OCI-LY7 (cell line): ENCODE measurements around the gene C1orf35. TPM values are rescaled to one million over a fixed set of nuclear protein-coding genes. Genes with fewer than 3 reads are reported as not detected.

Experiments used
- BruUV-seq: library from RNA; stranded (reverse); fragments of 400-500 nt; replicated peaks from 2 replicates; lab custom pipeline; 2021; lab: Mats Ljungman, UMichigan
- CTCF ChIA-PET: fragments of 300-600 bp; sonication (Branson Sonifier 250); formaldehyde crosslinking; loops from one replicate; lab custom pipeline; 2022; ENCODE audit warnings: antibody characterized with exemption; ENCODE audit not compliant: unreplicated experiment; lab: Charles Lee
- POLR2A ChIA-PET: fragments of 300-600 bp; sonication (Branson Sonifier 250); formaldehyde crosslinking; loops from one replicate; lab custom pipeline; 2022; ENCODE audit warnings: antibody characterized with exemption; lab: Charles Lee
- DNase-seq: peaks from one replicate; pipeline ENCODE4 v3.0.0-alpha.2; 2015; ENCODE audit warnings: low spot score
- H2AFZ ChIP-seq: fragments of 200-600 bp; sonication (generic), shearing (Covaris generic); 2 replicates; pipeline ENCODE4 v1.6.1; 2014; ENCODE audit warnings: mild to moderate bottlenecking, antibody characterized with exemption, low read length, moderate library complexity
- H3K27ac ChIP-seq: fragments of 200-600 bp; sonication (generic); 2 replicates; pipeline ENCODE4 v1.5.1; 2014; ENCODE audit warnings: mixed run types, low read depth, mild to moderate bottlenecking, moderate library complexity, low read length, inconsistent platforms; ENCODE audit not compliant: poor library complexity, severe bottlenecking
- H3K36me3 ChIP-seq: fragments of 200-600 bp; sonication (generic); 2 replicates; pipeline ENCODE4 v1.6.1; 2014; ENCODE audit warnings: mild to moderate bottlenecking, antibody characterized with exemption, low read length, moderate library complexity, mixed read lengths; ENCODE audit not compliant: insufficient read depth
- H3K4me1 ChIP-seq: fragments of 200-600 bp; sonication (generic); 2 replicates; pipeline ENCODE4 v1.5.1; 2014; ENCODE audit warnings: mild to moderate bottlenecking, low read length; ENCODE audit not compliant: insufficient read depth, poor library complexity, severe bottlenecking
- H3K4me2 ChIP-seq: fragments of 200-600 bp; sonication (generic); 2 replicates; pipeline ENCODE4 v1.6.1; 2014; ENCODE audit warnings: mild to moderate bottlenecking, low read length
- H3K4me3 ChIP-seq: fragments of 200-600 bp; sonication (generic); 2 replicates; pipeline ENCODE4 v1.5.1; 2014; ENCODE audit warnings: mild to moderate bottlenecking, low read depth, low read length; ENCODE audit not compliant: poor library complexity, severe bottlenecking
- H3K79me2 ChIP-seq: fragments of 200-600 bp; sonication (generic); 2 replicates; pipeline ENCODE4 v1.6.1; 2016; ENCODE audit warnings: low read depth, mild to moderate bottlenecking, low read length, moderate library complexity, mixed read lengths; ENCODE audit not compliant: insufficient read depth
- H3K9me2 ChIP-seq: fragments of 200-600 bp; sonication (generic); 2 replicates; pipeline ENCODE4 v1.6.1; 2016; ENCODE audit warnings: mild to moderate bottlenecking, low read length, mixed read lengths; ENCODE audit not compliant: insufficient read depth
- H3K9me3 ChIP-seq: fragments of 200-600 bp; sonication (generic); 2 replicates; pipeline ENCODE4 v1.6.1; 2014; ENCODE audit warnings: mild to moderate bottlenecking, mixed run types, low read length, mixed read lengths
- H4K20me1 ChIP-seq: fragments of 200-600 bp; sonication (generic); 2 replicates; pipeline ENCODE4 v1.6.1; 2014; ENCODE audit warnings: mild to moderate bottlenecking, antibody characterized with exemption, low read length, moderate library complexity, mixed read lengths; ENCODE audit not compliant: insufficient read depth
- CTCF ChIP-seq: fragments of 200-600 bp; sonication (generic); conservative IDR thresholded peaks from 2 replicates; pipeline ENCODE4 v1.5.1; 2014; ENCODE audit warnings: mild to moderate bottlenecking, antibody characterized with exemption, low read length, moderate library complexity, mixed read lengths
- EZH2phosphoT487 ChIP-seq: fragments of 200-600 bp; sonication (generic); IDR thresholded peaks from 2 replicates; pipeline ENCODE4 v1.6.1; 2018; ENCODE audit warnings: low read depth, borderline replicate concordance, mild to moderate bottlenecking, mixed run types, antibody characterized with exemption, low read length, moderate library complexity, mixed read lengths
- intact Hi-C: fragments of 100-400 bp; cut with micrococcal nuclease; formaldehyde crosslinking; loops from one replicate; pipeline ENCODE4 v1.10.0; 2022; ENCODE audit not compliant: unreplicated experiment
- total RNA-seq, 2 experiments: library from RNA; depleted of rRNA in 1 of 2; stranded (reverse); fragments of >200 nt in 1 of 2; shearing (Covaris generic) in 1 of 2; gene quantifications; 2 replicates each; pipeline ENCODE4 v1.2.3, GENCODE V29; 2014 to 2022

Gene C1orf35
- total RNA-seq, 2 experiments from 2014 or later = 30.7 to 33.3 TPM

DNA sequence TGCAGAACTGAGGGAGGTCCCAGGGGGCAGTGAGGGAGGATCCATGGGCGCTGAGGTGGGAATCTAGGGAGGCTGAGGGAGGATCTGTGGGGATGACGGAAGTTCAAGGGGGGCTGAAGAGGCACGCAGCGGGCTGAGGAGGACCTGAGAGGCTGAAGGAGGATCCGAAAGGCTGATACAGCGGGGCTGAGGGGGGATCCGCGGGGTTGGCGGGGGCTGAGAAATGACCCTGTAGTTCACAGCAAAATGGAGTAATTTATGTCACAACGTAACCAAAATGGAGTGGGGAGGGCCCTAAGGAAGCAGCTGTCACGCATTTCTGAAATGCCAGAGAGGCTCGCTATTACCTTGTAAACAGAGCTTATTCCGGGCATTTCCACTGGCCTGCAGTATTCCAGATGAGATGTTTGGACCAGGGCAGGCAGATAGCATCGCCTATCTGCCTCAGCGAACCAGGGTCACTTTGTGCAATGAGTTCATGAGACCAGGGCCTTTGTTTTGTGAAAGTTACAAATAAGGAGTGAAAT, 6.9 kb upstream of the C1orf35 start:
- peaks cover 14% of the 10 kb centered on the region for H3K4me1 ChIP-seq
- peaks cover 8% of the 10 kb centered on the region for H3K79me2 ChIP-seq
- ChIA-PET CTCF (interaction anchor here (0.6 kb wide), 1 partner anchor 115 kb away, joined by 4 read pairs; no protein-coding TSS in a partner anchor), POLR2A (interaction anchor here (0.9 to 1.6 kb wide), 3 partner anchors 9 to 349 kb away, joined by 3 to 7 read pairs (median 3); no protein-coding TSS in a partner anchor)
- no peaks in the 10 kb centered on the region for H3K9me2 ChIP-seq
- H3K4me3 ChIP-seq = peak overlapping the region; percentile 93
- no peaks in the 10 kb centered on the region for H3K9me3 ChIP-seq
- H4K20me1 ChIP-seq = no peaks in the 10 kb centered on the region
- DNase-seq = no peak
- BruUV-seq = no TSS peak
- intact Hi-C loops = no loop called here
- peak overlapping the region; percentile 99 for H3K4me2 ChIP-seq
- no peak for TF ChIP-seq CTCF
- peaks cover 10% of the 10 kb centered on the region; the same call in 1 of the 2 replicates for H3K36me3 ChIP-seq
- no peak overlapping the region for H3K27ac ChIP-seq
- peak overlapping the region; percentile 76 for H2AFZ ChIP-seq

DNA sequence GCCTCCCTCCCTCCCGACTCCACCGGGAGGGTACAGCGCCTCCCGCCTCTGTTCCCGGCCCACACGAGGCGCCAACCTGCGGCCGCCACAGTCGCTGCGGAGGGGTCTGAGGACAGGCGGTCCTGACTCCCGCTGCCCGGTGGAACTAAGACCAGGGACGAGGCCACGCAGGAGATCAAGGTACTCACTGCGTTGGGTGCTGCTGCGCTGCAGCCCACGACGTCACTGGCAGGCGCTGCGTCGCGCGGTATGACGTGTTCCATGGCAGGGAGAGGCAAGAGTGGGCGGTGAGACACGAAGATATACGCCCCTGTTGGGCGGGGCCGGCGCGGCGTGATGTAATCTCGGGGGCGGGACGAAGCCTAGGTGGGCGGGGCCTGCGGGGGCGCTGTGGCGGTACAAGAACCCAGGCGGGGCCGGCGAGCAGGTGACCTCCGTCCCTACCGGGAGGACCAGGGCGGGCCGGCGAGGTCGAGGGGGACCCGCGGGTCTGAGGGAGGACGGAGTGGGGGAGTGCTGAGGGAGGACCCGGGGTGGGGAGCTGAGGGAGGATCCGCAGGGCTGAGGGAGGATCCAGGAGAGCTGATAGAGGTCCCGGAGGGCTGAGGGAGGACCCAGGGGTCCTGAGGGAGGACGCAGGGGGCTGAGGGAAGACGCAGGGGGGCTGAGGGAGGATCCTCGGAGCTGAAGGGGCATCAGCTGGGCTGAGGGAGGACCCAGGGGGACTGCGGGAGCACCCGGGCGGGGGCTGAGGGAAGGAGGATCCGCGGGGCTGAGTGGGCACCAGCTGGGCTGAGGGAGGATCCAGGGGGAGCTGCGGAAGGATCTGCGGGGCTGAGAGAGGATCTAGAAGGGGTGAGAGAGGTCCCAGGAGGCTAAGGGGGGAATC, 6.2 kb upstream of the C1orf35 start, which contains the start of gene MRPL55:
Gene MRPL55, minus strand, starts transcription at position 227 of the 889 bp plus-strand sequence. CDS start 1,039 bp downstream, outside the sequence.
- peaks cover 8% of the 10 kb centered on the region for H3K79me2 ChIP-seq
- no peak within 1 kb of the TSS for H3K27ac ChIP-seq
- peak within 1 kb of the TSS; percentile 93 for H3K4me3 ChIP-seq
- peaks cover 10% of the 10 kb centered on the region; the same call in 1 of the 2 replicates for H3K36me3 ChIP-seq
- H4K20me1 ChIP-seq = no peaks in the 10 kb centered on the region
- H3K4me2 ChIP-seq = peak within 1 kb of the TSS; percentile 99
- no peaks in the 10 kb centered on the region for H3K9me3 ChIP-seq
- intact Hi-C loops = no loop called here
- ChIA-PET POLR2A (interaction anchor here (0.9 to 1.6 kb wide), 3 partner anchors 22 to 349 kb away, joined by 3 to 7 read pairs (median 5); partner anchors contain the start of gene ARF1), CTCF (interaction anchor here (0.6 kb wide), 2 partner anchors 115 to 390 kb away, joined by 4 read pairs; no protein-coding TSS in a partner anchor)
- TF ChIP-seq EZH2phosphoT487 (no peak), CTCF (0 out of 2 replicates have a peak, but pooled peaks have one; percentile 18)
- no TSS peak for BruUV-seq
- H2AFZ ChIP-seq = peak within 1 kb of the TSS; percentile 76
- H3K4me1 ChIP-seq = peaks cover 16% of the 10 kb centered on the region
- no peaks in the 10 kb centered on the region for H3K9me2 ChIP-seq
- DNase-seq = peak; percentile 97
